ENCODE data around the gene FAF2. TPM values are rescaled to one million over a fixed set of nuclear protein-coding genes. Genes with fewer than 3 reads are reported as not detected.
"Not testable (repeated sequence)": the region's sequence is repeated elsewhere in the genome, so short reads cannot be mapped to it uniquely, and the experiment has no call there.

Gene FAF2
- total RNA-seq, 2 experiments from 2014 or later, result 32.4 TPM

- DNase-seq (peak; percentile 82), ATAC-seq (ENCODE audit: low read depth) (peak; percentile 5)
- peak overlapping the region; percentile 97 for H3K4me3 Mint-ChIP-seq
- H3K36me3 Mint-ChIP-seq, result no peaks in the 10 kb centered on the region
- peak overlapping the region; percentile 96 for H3K27ac Mint-ChIP-seq
- peaks cover 54% of the 10 kb centered on the region for H3K4me1 Mint-ChIP-seq
- no peaks in the 10 kb centered on the region for H3K9me3 Mint-ChIP-seq
- POLR2A ChIA-PET, result interaction anchor here (0.7 to 6.5 kb wide), 7 partner anchors 10 to 125 kb away, joined by 3 to 167 read pairs (median 20); partner anchors contain the start of genes CLTB and FAF2
- no peaks in the 10 kb centered on the region for H3K27me3 Mint-ChIP-seq
Measured at GRCh38 chr5:176542135-176542595, 94.0 kb downstream of the FAF2 start.

- POLR2A ChIA-PET, result interaction anchor here (0.7 to 6.5 kb wide), 13 partner anchors 9 to 153 kb away, joined by 3 to 167 read pairs (median 6); partner anchors contain the start of genes CLTB, FAF2 and HIGD2A
- no peak for DNase-seq
- Mint-ChIP-seq H3K9me3 (no peaks in the 10 kb centered on the region), H3K36me3 (no peaks in the 10 kb centered on the region), H3K27ac (peak overlapping the region; percentile 96), H3K4me1 (peaks cover 54% of the 10 kb centered on the region), H3K27me3 (no peaks in the 10 kb centered on the region), H3K4me3 (peak overlapping the region; percentile 97)
- ATAC-seq (ENCODE audit: low read depth), result peak; percentile 32
Measured at GRCh38 chr5:176542596-176543427, 94.6 kb downstream of the FAF2 start.

GRCh38 chr5:176543428-176544182, 95.4 kb downstream of the FAF2 start:
- POLR2A ChIA-PET, result interaction anchor here (0.8 to 6.5 kb wide), 14 partner anchors 8 to 154 kb away, joined by 3 to 167 read pairs (median 6); partner anchors contain the start of genes CLTB, FAF2 and HIGD2A
- Mint-ChIP-seq H3K9me3 (no peaks in the 10 kb centered on the region), H3K27me3 (no peaks in the 10 kb centered on the region), H3K27ac (peak overlapping the region; percentile 96), H3K36me3 (no peaks in the 10 kb centered on the region), H3K4me3 (peak overlapping the region; percentile 94), H3K4me1 (peaks cover 47% of the 10 kb centered on the region)
- peak; percentile 89 for DNase-seq
- ATAC-seq (ENCODE audit: low read depth), result peak; percentile 78

- DNase-seq (no peak), ATAC-seq (ENCODE audit: low read depth) (no peak)
- Mint-ChIP-seq H3K4me1 (peaks cover 34% of the 10 kb centered on the region), H3K27me3 (no peaks in the 10 kb centered on the region), H3K36me3 (no peaks in the 10 kb centered on the region), H3K4me3 (no peak overlapping the region), H3K27ac (no peak overlapping the region), H3K9me3 (no peaks in the 10 kb centered on the region)
- POLR2A ChIA-PET, result interaction anchor here (6.5 kb wide), 1 partner anchor 13 kb away, joined by 167 read pairs; no protein-coding TSS in a partner anchor
Measured at GRCh38 chr5:176545388-176545736, 97.2 kb downstream of the FAF2 start.

- H3K4me3 Mint-ChIP-seq, result no peak overlapping the region
- H3K4me1 Mint-ChIP-seq, result peaks cover 31% of the 10 kb centered on the region
- POLR2A ChIA-PET, result interaction anchor here (1.0 kb wide), 1 partner anchor 98 kb away, joined by 3 read pairs; the partner anchor contains the start of gene FAF2
- H3K27me3 Mint-ChIP-seq, result no peaks in the 10 kb centered on the region
- ATAC-seq (ENCODE audit: low read depth) (no peak), DNase-seq (no peak)
- H3K36me3 Mint-ChIP-seq, result no peaks in the 10 kb centered on the region
- H3K9me3 Mint-ChIP-seq, result no peaks in the 10 kb centered on the region
- no peak overlapping the region for H3K27ac Mint-ChIP-seq
Measured at GRCh38 chr5:176545737-176546509, 97.7 kb downstream of the FAF2 start.

GRCh38 chr5:176547802-176548201, 99.6 kb downstream of the FAF2 start:
- H3K4me1 Mint-ChIP-seq, result peaks cover 18% of the 10 kb centered on the region
- POLR2A ChIA-PET, result interaction anchor here (1.2 to 1.3 kb wide), 3 partner anchors 11 to 17 kb away, joined by 3 to 6 read pairs (median 5); partner anchors contain the start of gene RNF44
- ATAC-seq (ENCODE audit: low read depth), result no peak
- H3K4me3 Mint-ChIP-seq, result no peak overlapping the region
- no peaks in the 10 kb centered on the region for H3K9me3 Mint-ChIP-seq
- no peaks in the 10 kb centered on the region for H3K27me3 Mint-ChIP-seq
- H3K36me3 Mint-ChIP-seq, result no peaks in the 10 kb centered on the region
- DNase-seq, result no peak
- H3K27ac Mint-ChIP-seq, result no peak overlapping the region

- no peak within 1 kb of the TSS for H3K27ac Mint-ChIP-seq
- POLR2A ChIA-PET, result interaction anchor here (1.5 kb wide), 1 partner anchor 14 kb away, joined by 3 read pairs; no protein-coding TSS in a partner anchor
- no peaks in the 10 kb centered on the region for H3K36me3 Mint-ChIP-seq
- no peaks in the 10 kb centered on the region for H3K9me3 Mint-ChIP-seq
- peaks cover 24% of the 10 kb centered on the region for H3K4me1 Mint-ChIP-seq
- no peaks in the 10 kb centered on the region for H3K27me3 Mint-ChIP-seq
- no peak for DNase-seq
- ATAC-seq (ENCODE audit: low read depth), result no peak
- no peak within 1 kb of the TSS for H3K4me3 Mint-ChIP-seq
Measured at GRCh38 chr5:176548967-176549444, 100.8 kb downstream of the FAF2 start, which contains the start of gene CDHR2. Gene CDHR2, plus strand, starts transcription at chr5:176549342. Its CDS starts 16,011 bp downstream, at chr5:176565353.

GRCh38 chr5:176549871-176550270, 101.7 kb downstream of the FAF2 start:
- H3K27ac Mint-ChIP-seq, result no peak overlapping the region
- POLR2A ChIA-PET, result interaction anchor here (1.2 to 1.5 kb wide), 3 partner anchors 10 to 15 kb away, joined by 3 to 5 read pairs (median 3); partner anchors contain the start of gene RNF44
- H3K36me3 Mint-ChIP-seq, result no peaks in the 10 kb centered on the region
- H3K4me1 Mint-ChIP-seq, result peaks cover 25% of the 10 kb centered on the region
- ATAC-seq (ENCODE audit: low read depth) (no peak), DNase-seq (no peak)
- no peaks in the 10 kb centered on the region for H3K9me3 Mint-ChIP-seq
- H3K27me3 Mint-ChIP-seq, result no peaks in the 10 kb centered on the region
- H3K4me3 Mint-ChIP-seq, result no peak overlapping the region

GRCh38 chr5:176550275-176550831, 102.2 kb downstream of the FAF2 start:
- H3K4me3 Mint-ChIP-seq, result peak overlapping the region; percentile 19
- no peak overlapping the region for H3K27ac Mint-ChIP-seq
- DNase-seq (no peak), ATAC-seq (ENCODE audit: low read depth) (no peak)
- H3K9me3 Mint-ChIP-seq, result no peaks in the 10 kb centered on the region
- POLR2A ChIA-PET, result interaction anchor here (1.2 to 2.8 kb wide), 4 partner anchors 8 to 15 kb away, joined by 3 to 7 read pairs (median 4); partner anchors contain the start of gene RNF44
- H3K4me1 Mint-ChIP-seq, result peaks cover 24% of the 10 kb centered on the region
- no peaks in the 10 kb centered on the region for H3K36me3 Mint-ChIP-seq
- no peaks in the 10 kb centered on the region for H3K27me3 Mint-ChIP-seq

- H3K4me1 Mint-ChIP-seq, result peaks cover 28% of the 10 kb centered on the region
- not testable (repeated sequence) for ATAC-seq (ENCODE audit: low read depth); H3K27me3 Mint-ChIP-seq; H3K36me3 Mint-ChIP-seq; H3K9me3 Mint-ChIP-seq; DNase-seq
- POLR2A ChIA-PET, result interaction anchor here (0.9 to 2.8 kb wide), 4 partner anchors 9 to 19 kb away, joined by 3 to 7 read pairs (median 4); partner anchors contain the start of gene RNF44
- H3K27ac Mint-ChIP-seq, result peak overlapping the region; percentile 67
- H3K4me3 Mint-ChIP-seq, result peak overlapping the region; percentile 19
Measured at GRCh38 chr5:176550937-176551336, 102.8 kb downstream of the FAF2 start.

GRCh38 chr5:176552332-176552869, 104.2 kb downstream of the FAF2 start:
- Mint-ChIP-seq H3K27ac (no peak overlapping the region), H3K9me3 (no peaks in the 10 kb centered on the region), H3K36me3 (no peaks in the 10 kb centered on the region), H3K4me1 (peaks cover 33% of the 10 kb centered on the region), H3K4me3 (no peak overlapping the region), H3K27me3 (no peaks in the 10 kb centered on the region)
- POLR2A ChIA-PET, result interaction anchor here (0.6 to 2.8 kb wide), 4 partner anchors 10 to 163 kb away, joined by 3 to 7 read pairs (median 4); no protein-coding TSS in a partner anchor
- no peak for DNase-seq
- ATAC-seq (ENCODE audit: low read depth), result no peak
